HG03571 (cell line): ENCODE measurements around the gene CTBP1.

Experiments
- ATAC-seq: cut with Tn5 transposase; IDR thresholded peaks from one replicate; pipeline ENCODE4 v1.9.1; 2021; ENCODE audit not compliant: unreplicated experiment

CTBP1 gene

DNA sequence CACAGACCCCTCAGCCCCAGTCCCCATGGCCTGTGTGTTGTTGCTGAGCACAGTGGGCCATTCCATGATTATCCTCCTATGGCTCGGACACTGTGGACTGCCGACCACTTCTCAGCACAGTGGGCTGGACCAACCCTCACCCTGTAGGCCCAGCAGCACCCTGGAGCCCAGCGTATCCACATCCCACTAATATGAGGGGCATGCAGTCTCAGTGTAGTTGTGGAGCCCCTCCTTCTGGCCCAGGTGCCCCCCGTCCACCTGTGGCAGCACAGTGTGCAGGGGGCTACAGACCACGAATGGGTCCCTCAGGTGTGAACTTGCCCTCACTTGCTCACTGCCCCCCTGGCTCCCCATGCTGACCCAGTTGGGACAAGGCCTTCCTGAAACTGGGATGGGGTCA lies 84.5 kb downstream of the CTBP1 start:
- no peak for ATAC-seq

DNA sequence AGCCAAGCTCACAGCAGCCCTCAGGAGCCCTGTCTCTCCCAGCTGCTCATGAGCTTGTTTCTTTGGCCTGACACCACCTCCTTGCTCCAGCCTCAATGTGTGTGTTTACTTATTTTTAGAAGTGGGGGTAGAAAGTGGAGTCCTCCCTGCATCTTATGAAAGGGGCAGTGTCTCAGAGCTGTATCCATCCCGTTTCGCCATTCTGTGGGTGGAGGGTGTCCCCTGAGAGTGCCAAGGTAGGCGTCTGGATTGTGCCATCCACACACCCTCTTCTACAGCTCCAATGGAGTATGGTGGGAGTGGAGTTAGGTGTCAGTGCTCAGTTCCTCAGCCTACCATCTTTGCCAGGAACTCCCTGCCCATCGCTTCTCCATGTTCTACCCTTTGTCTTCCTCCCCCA lies 84.9 kb downstream of the CTBP1 start:
- ATAC-seq = no peak
